ENCODE results near the gene SLC29A1.
"Not testable (repeated sequence)": the region's sequence is repeated elsewhere in the genome, so short reads cannot be mapped to it uniquely, and the experiment has no call there.

Gene SLC29A1

GRCh38 chr6:44179648-44180047 lies 43.7 kb upstream of the SLC29A1 start:
- TF ChIP-seq CTCF (IDR thresholded peaks at IDR 0.05; ENCODE audit: low read depth, low read length, missing control alignments) = no peak
- no peak for DNase-seq (ENCODE audit: extremely low read depth, low read depth)
- H3K4me3 ChIP-seq (replicated peaks; ENCODE audit: low read depth, low read length) = no peak overlapping the region

- H3K4me3 ChIP-seq (replicated peaks; ENCODE audit: low read depth, low read length) = no peak overlapping the region
- no peak for TF ChIP-seq CTCF (IDR thresholded peaks at IDR 0.05; ENCODE audit: low read depth, low read length, missing control alignments)
- no peak for DNase-seq (ENCODE audit: extremely low read depth, low read depth)
These were observed 43.0 kb upstream of the SLC29A1 start for GRCh38 chr6:44180406-44180805.

GRCh38 chr6:44180886-44181285 lies 42.5 kb upstream of the SLC29A1 start:
- H3K4me3 ChIP-seq (replicated peaks; ENCODE audit: low read depth, low read length) = no peak overlapping the region
- no peak for TF ChIP-seq CTCF (IDR thresholded peaks at IDR 0.05; ENCODE audit: low read depth, low read length, missing control alignments)
- DNase-seq (ENCODE audit: extremely low read depth, low read depth) = no peak

GRCh38 chr6:44181784-44182183 lies 41.6 kb upstream of the SLC29A1 start:
- H3K4me3 ChIP-seq (replicated peaks; ENCODE audit: low read depth, low read length); DNase-seq (ENCODE audit: extremely low read depth, low read depth): not testable (repeated sequence)

- no peak for TF ChIP-seq CTCF (IDR thresholded peaks at IDR 0.05; ENCODE audit: low read depth, low read length, missing control alignments)
- no peak for DNase-seq (ENCODE audit: extremely low read depth, low read depth)
- no peak overlapping the region for H3K4me3 ChIP-seq (replicated peaks; ENCODE audit: low read depth, low read length)
These were observed 40.4 kb upstream of the SLC29A1 start for GRCh38 chr6:44182911-44183390.

- no peak overlapping the region for H3K4me3 ChIP-seq (replicated peaks; ENCODE audit: low read depth, low read length)
- TF ChIP-seq CTCF (IDR thresholded peaks at IDR 0.05; ENCODE audit: low read depth, low read length, missing control alignments) = no peak
- DNase-seq (ENCODE audit: extremely low read depth, low read depth) = no peak
These were observed 39.6 kb upstream of the SLC29A1 start for GRCh38 chr6:44183783-44184182.

GRCh38 chr6:44185356-44185755 lies 38.0 kb upstream of the SLC29A1 start:
- not testable (repeated sequence) for DNase-seq (ENCODE audit: extremely low read depth, low read depth); H3K4me3 ChIP-seq (replicated peaks; ENCODE audit: low read depth, low read length)

- DNase-seq (ENCODE audit: extremely low read depth, low read depth) = no peak
- TF ChIP-seq CTCF (IDR thresholded peaks at IDR 0.05; ENCODE audit: low read depth, low read length, missing control alignments) = no peak
- H3K4me3 ChIP-seq (replicated peaks; ENCODE audit: low read depth, low read length) = no peak overlapping the region
These were observed 37.3 kb upstream of the SLC29A1 start for GRCh38 chr6:44185953-44186634.

Data from HFF-Myc (cell line).